T-cell (primary cell): ENCODE data around the gene UBAC2. TPM values are rescaled to one million over a fixed set of nuclear protein-coding genes. Genes with fewer than 3 reads are reported as not detected.
A peak's percentile ranks its signal among the peaks of the same experiment; 100 is the strongest.

Experiments
- ATAC-seq, 4 experiments: fragments of 200-7000 bp in 3 of 4; fragments of 150-1000 bp in 1 of 4; cut with Tn5 transposase; replicated peaks in 1 of 4; 1 replicate in 3 of 4; 2 replicates in 1 of 4; pipeline ENCODE4 v1.10.0; 2021; ENCODE audit warnings: moderate library complexity in 3 of 4, mild to moderate bottlenecking in 2 of 4, moderate number of reproducible peaks in 1 of 4
- CTCF ChIA-PET, 2 donors: fragments of 300-600 bp; sonication (Branson Sonifier 250); formaldehyde crosslinking; loops; one replicate each; lab custom pipeline; 2022; ENCODE audit warnings: antibody characterized with exemption in 2 of 2; lab: Charles Lee
- POLR2A ChIA-PET, 2 donors: fragments of 300-600 bp; sonication (Branson Sonifier 250); formaldehyde crosslinking; loops; one replicate each; lab custom pipeline; 2022; ENCODE audit warnings: antibody characterized with exemption in 2 of 2; lab: Charles Lee
- DNase-seq, 35 experiments: peaks; one replicate each; pipeline versions ENCODE4 v3.0.0 to v3.0.0-alpha.2; 2013 to 2023
- H3K27ac ChIP-seq: one replicate; pipeline ENCODE4 v1.5.1; 2013; ENCODE audit warnings: low read length
- H3K27me3 ChIP-seq, 2 experiments: replicated peaks in 1 of 2; 1 replicate in 1 of 2; 2 replicates in 1 of 2; pipeline versions ENCODE4 v1.6.1 to v1.7.0; 2013; ENCODE audit warnings: low read length in 1 of 2, mixed read lengths in 1 of 2; ENCODE audit not compliant: control insufficient read depth in 2 of 2, insufficient read depth in 2 of 2; ENCODE audit errors: extremely low read depth in 1 of 2
- H3K36me3 ChIP-seq, 2 donors: 1 replicate in 1 of 2; 2 replicates in 1 of 2; pipeline versions ENCODE4 v1.6.1 to v1.7.0; 2013; ENCODE audit warnings: low read length in 1 of 2; ENCODE audit not compliant: control insufficient read depth in 2 of 2, insufficient read depth in 1 of 2; ENCODE audit errors: extremely low read depth in 1 of 2
- H3K4me1 ChIP-seq, 2 experiments: 1 replicate in 1 of 2; 2 replicates in 1 of 2; pipeline versions ENCODE4 v1.6.1 to v1.7.0; 2013; ENCODE audit warnings: low read length in 2 of 2, mixed read lengths in 1 of 2; ENCODE audit not compliant: insufficient read depth in 2 of 2, control insufficient read depth in 1 of 2; ENCODE audit errors: extremely low read depth in 1 of 2
- H3K4me3 ChIP-seq, 2 donors: 1 replicate in 1 of 2; 2 replicates in 1 of 2; pipeline versions ENCODE4 v1.5.1 to v1.7.0; 2013; ENCODE audit warnings: mild to moderate bottlenecking in 2 of 2, low read length in 1 of 2, moderate library complexity in 1 of 2; ENCODE audit not compliant: control insufficient read depth in 1 of 2; ENCODE audit errors: extremely low read depth in 1 of 2
- H3K9me3 ChIP-seq: 2 replicates; pipeline ENCODE4 v1.7.0; 2013
- H3K27ac Mint-ChIP-seq, 2 donors: one replicate each; pipeline ENCODE4 v1.8.0; 2020 to 2021; ENCODE audit warnings: mild to moderate bottlenecking in 2 of 2, mixed read lengths in 2 of 2
- H3K27me3 Mint-ChIP-seq, 2 donors: one replicate each; pipeline ENCODE4 v1.8.0; 2021 to 2022; ENCODE audit warnings: mixed read lengths in 2 of 2
- H3K36me3 Mint-ChIP-seq: one replicate; pipeline ENCODE4 v1.8.0; 2021; ENCODE audit warnings: mixed read lengths
- H3K4me1 Mint-ChIP-seq, 3 donors: one replicate each; pipeline ENCODE4 v1.8.0; 2020 to 2022; ENCODE audit warnings: mixed read lengths in 3 of 3, mild to moderate bottlenecking in 1 of 3
- H3K4me3 Mint-ChIP-seq, 3 donors: one replicate each; pipeline ENCODE4 v1.8.0; 2020 to 2022; ENCODE audit warnings: mild to moderate bottlenecking in 3 of 3, mixed read lengths in 3 of 3, moderate library complexity in 3 of 3
- H3K9me3 Mint-ChIP-seq, 3 donors: one replicate each; pipeline ENCODE4 v1.8.0; 2020 to 2022; ENCODE audit warnings: mixed read lengths in 3 of 3
- WGBS: methylation state at CpG from one replicate; pipeline ENCODE4 v1.1.5; 2013; ENCODE audit warnings: missing lambda C conversion rate; ENCODE audit not compliant: insufficient coverage; 5-methylcytosine and 5-hydroxymethylcytosine counted together
- total RNA-seq, 35 experiments: library from RNA in 6 of 35; stranded (reverse) in 6 of 35; fragments of 120-200 nt in 1 of 35; gene quantifications; one replicate each; pipeline versions ENCODE4 v1.2.1 to v1.2.4 and lab custom pipeline; 2013 to 2026

Gene UBAC2
- total RNA-seq, 5 donors from 2014 or later (not counting 1 experiment from before 2014, with no cell fraction given): 83.3 to 99.3 (median 84.9) TPM

- Mint-ChIP-seq H3K27ac (peak overlapping the region; percentile 55 to 66), H3K36me3 (no peaks in the 10 kb centered on the region), H3K4me3 (no peak overlapping the region), H3K9me3 (no peaks in the 10 kb centered on the region), H3K27me3 (no peaks in the 10 kb centered on the region), H3K4me1 (peaks cover 16 to 26% (median 16%) of the 10 kb centered on the region in 3 donors)
- H3K4me3 ChIP-seq: no peak overlapping the region
- DNase-seq (no peak), ATAC-seq (no peak)
- ChIA-PET CTCF (interaction anchor here (0.7 kb wide), 2 partner anchors 9 to 15 kb away, joined by 4 read pairs; partner anchors contain the start of gene UBAC2 (in 1 of the 2)), POLR2A (no interaction called here)
- WGBS: 100% methylated on average over 1 of the region's 3 CpGs
- H3K27ac ChIP-seq: no peak overlapping the region
- H3K4me1 ChIP-seq: peaks cover 9 to 11% of the 10 kb centered on the region in 2 experiments
- no peaks in the 10 kb centered on the region for H3K36me3 ChIP-seq
- no peaks in the 10 kb centered on the region for H3K9me3 ChIP-seq
- no peaks in the 10 kb centered on the region for H3K27me3 ChIP-seq
Observed at GRCh38 chr13:99191336-99191899, 9.2 kb upstream of the UBAC2 start.

GRCh38 chr13:99191900-99192399, 8.7 kb upstream of the UBAC2 start:
- CTCF ChIA-PET: interaction anchor here (0.7 kb wide), 2 partner anchors 8 to 16 kb away, joined by 4 read pairs; partner anchors contain the start of gene UBAC2 (in 1 of the 2)
- H3K4me3 Mint-ChIP-seq: no peak overlapping the region

GRCh38 chr13:99192480-99192879, 8.2 kb upstream of the UBAC2 start:
- Mint-ChIP-seq H3K4me1 (peaks cover 24 to 36% (median 26%) of the 10 kb centered on the region in 3 donors), H3K4me3 (no peak overlapping the region), H3K27ac (peak overlapping the region; percentile 11 to 23), H3K27me3 (no peaks in the 10 kb centered on the region), H3K36me3 (no peaks in the 10 kb centered on the region), H3K9me3 (no peaks in the 10 kb centered on the region)
- no peaks in the 10 kb centered on the region for H3K9me3 ChIP-seq
- H3K4me3 ChIP-seq: no peak overlapping the region
- no peaks in the 10 kb centered on the region for H3K27me3 ChIP-seq
- CTCF ChIA-PET: interaction anchor here (1.0 to 1.9 kb wide), 3 partner anchors 74 to 75 kb away, joined by 5 to 6 read pairs (median 6); no protein-coding TSS in a partner anchor
- no peak for DNase-seq
- ATAC-seq: no peak
- POLR2A ChIA-PET: no interaction called here
- H3K27ac ChIP-seq: no peak overlapping the region
- no peaks in the 10 kb centered on the region for H3K36me3 ChIP-seq
- H3K4me1 ChIP-seq: peaks cover 13 to 19% of the 10 kb centered on the region in 2 experiments

More at GRCh38 chr13:99191900-99192399, 8.7 kb upstream of the UBAC2 start:
- no peak overlapping the region for H3K4me3 ChIP-seq
- Mint-ChIP-seq H3K4me1 (peaks cover 21 to 31% (median 22%) of the 10 kb centered on the region in 3 donors), H3K27me3 (no peaks in the 10 kb centered on the region), H3K9me3 (no peaks in the 10 kb centered on the region), H3K27ac (peak overlapping the region; percentile 34 to 55), H3K36me3 (no peaks in the 10 kb centered on the region)
- no peaks in the 10 kb centered on the region for H3K27me3 ChIP-seq
- no peak for ATAC-seq
- POLR2A ChIA-PET: no interaction called here
- H3K36me3 ChIP-seq: no peaks in the 10 kb centered on the region
- no peak overlapping the region for H3K27ac ChIP-seq
- no peak for DNase-seq
- H3K4me1 ChIP-seq: peaks cover 13 to 14% of the 10 kb centered on the region in 2 experiments
- WGBS: 76% methylated on average over 3 of the region's 7 CpGs
- H3K9me3 ChIP-seq: no peaks in the 10 kb centered on the region

DNA sequence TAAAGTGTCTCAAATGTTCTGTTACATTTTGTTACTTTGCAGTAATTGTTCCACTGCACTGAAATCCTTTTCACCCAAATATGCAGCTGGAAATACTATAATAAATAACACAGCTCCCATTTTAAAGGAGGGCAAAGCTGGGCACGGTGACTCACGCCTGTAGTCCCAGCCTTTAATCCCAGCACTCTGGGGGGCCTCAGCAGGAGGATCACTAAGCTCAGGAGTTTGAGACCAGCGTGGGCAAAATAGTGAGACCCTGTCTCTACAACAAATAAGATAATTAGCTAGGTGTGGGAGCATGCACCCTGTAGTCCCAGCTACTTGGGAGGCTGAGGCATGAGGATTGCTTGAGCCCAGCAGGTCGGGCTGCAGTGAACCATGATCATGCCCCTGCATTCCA, 7.5 kb upstream of the UBAC2 start:
- no peak overlapping the region for H3K27ac ChIP-seq
- no peaks in the 10 kb centered on the region for H3K27me3 ChIP-seq
- H3K4me3 ChIP-seq: no peak overlapping the region
- Mint-ChIP-seq H3K4me3 (no peak overlapping the region), H3K36me3 (no peaks in the 10 kb centered on the region), H3K4me1 (peaks cover 24 to 38% (median 28%) of the 10 kb centered on the region in 3 donors), H3K27ac (peak overlapping the region in 1 of 2 donors; percentile 11), H3K27me3 (no peaks in the 10 kb centered on the region), H3K9me3 (no peaks in the 10 kb centered on the region)
- H3K36me3 ChIP-seq: no peaks in the 10 kb centered on the region
- ChIA-PET POLR2A (interaction anchor here in 1 of 2 donors (1.0 kb wide), 1 partner anchor 9 kb away, joined by 3 read pairs; no protein-coding TSS in a partner anchor), CTCF (interaction anchor here (0.6 to 1.9 kb wide), 6 partner anchors 16 to 79 kb away, joined by 3 to 7 read pairs (median 6); no protein-coding TSS in a partner anchor)
- H3K4me1 ChIP-seq: peaks cover 13 to 20% of the 10 kb centered on the region in 2 experiments
- no peak for ATAC-seq
- H3K9me3 ChIP-seq: no peaks in the 10 kb centered on the region
- no peak for DNase-seq
- 100% methylated on average over 1 of the region's 4 CpGs for WGBS

GRCh38 chr13:99196466-99197116, 4.1 kb upstream of the UBAC2 start:
- H3K36me3 Mint-ChIP-seq: no peaks in the 10 kb centered on the region
- Histone ChIP-seq H3K36me3 (no peaks in the 10 kb centered on the region), H3K4me1 (peaks cover 8 to 23% of the 10 kb centered on the region in 2 experiments), H3K9me3 (no peaks in the 10 kb centered on the region), H3K4me3 (no peak overlapping the region), H3K27me3 (no peaks in the 10 kb centered on the region), H3K27ac (no peak overlapping the region)
- WGBS: 80% methylated on average over 1 of the region's 5 CpGs
- peak overlapping the region; percentile 51 to 53 for H3K27ac Mint-ChIP-seq
- DNase-seq (peak in 1 of 35 experiments; percentile 73), ATAC-seq (no peak)
- no peak overlapping the region for H3K4me3 Mint-ChIP-seq
- CTCF ChIA-PET: interaction anchor here (0.6 to 7.2 kb wide), 6 partner anchors 10 to 72 kb away, joined by 3 to 128 read pairs (median 6); partner anchors contain the start of gene GPR18 (in 1 of the 2)
- H3K9me3 Mint-ChIP-seq: no peaks in the 10 kb centered on the region
- peaks cover 29 to 43% (median 38%) of the 10 kb centered on the region in 3 donors for H3K4me1 Mint-ChIP-seq
- POLR2A ChIA-PET: no interaction called here
- H3K27me3 Mint-ChIP-seq: no peaks in the 10 kb centered on the region

GRCh38 chr13:99197117-99197651, 3.5 kb upstream of the UBAC2 start:
- Mint-ChIP-seq H3K36me3 (no peaks in the 10 kb centered on the region), H3K27ac (peak overlapping the region; percentile 51 to 53), H3K9me3 (no peaks in the 10 kb centered on the region), H3K27me3 (no peaks in the 10 kb centered on the region), H3K4me1 (peaks cover 29 to 40% (median 34%) of the 10 kb centered on the region in 3 donors), H3K4me3 (no peak overlapping the region)
- DNase-seq (peak in 8 of 35 experiments; percentile 12 to 47 (median 33)), ATAC-seq (no peak)
- Histone ChIP-seq H3K27me3 (no peaks in the 10 kb centered on the region), H3K36me3 (no peaks in the 10 kb centered on the region), H3K9me3 (no peaks in the 10 kb centered on the region), H3K27ac (no peak overlapping the region), H3K4me1 (peaks cover 8 to 18% of the 10 kb centered on the region in 2 experiments), H3K4me3 (no peak overlapping the region)
- 80% methylated on average over 2 of the region's 5 CpGs for WGBS
- CTCF ChIA-PET: interaction anchor here (0.6 to 7.2 kb wide), 8 partner anchors 11 to 98 kb away, joined by 3 to 128 read pairs (median 6); partner anchors contain the start of gene GPR18 (in 1 of the 2)
- POLR2A ChIA-PET: no interaction called here
